ENCODE data around the gene SLC8A1.

GRCh38 chr2:40435426-40436092 is 16.3 kb downstream of the SLC8A1 start:
- TF ChIP-seq CTCF (IDR thresholded peaks at IDR 0.05), result no peak
- TF ChIP-seq POLR2A (IDR thresholded peaks at IDR 0.05), result no peak

All from tibial nerve (tissue), 3 donors.